GM21515 (cell line): ENCODE measurements around the gene GPRC5D.

Source experiments
- ATAC-seq: cut with Tn5 transposase; IDR thresholded peaks from one replicate; pipeline ENCODE4 v1.9.1; 2021; ENCODE audit not compliant: unreplicated experiment

The GPRC5D gene

GRCh38 chr12:12938541-12938940 is 13.4 kb downstream of the GPRC5D start:
- ATAC-seq = no peak

GRCh38 chr12:12936983-12937491 is 14.9 kb downstream of the GPRC5D start:
- ATAC-seq = no peak

GRCh38 chr12:12934556-12934955 is 17.4 kb downstream of the GPRC5D start:
- no peak for ATAC-seq

GRCh38 chr12:12933742-12934141 is 18.2 kb downstream of the GPRC5D start:
- ATAC-seq = no peak

- ATAC-seq = no peak
These were observed 21.2 kb downstream of the GPRC5D start for GRCh38 chr12:12930633-12931219.

- no peak for ATAC-seq
These were observed 22.3 kb downstream of the GPRC5D start for GRCh38 chr12:12929696-12930095.

- no peak for ATAC-seq
These were observed 24.5 kb downstream of the GPRC5D start for GRCh38 chr12:12927211-12928079.

GRCh38 chr12:12926571-12927071 is 25.3 kb downstream of the GPRC5D start:
- ATAC-seq = no peak

- no peak for ATAC-seq
These were observed 26.6 kb downstream of the GPRC5D start for GRCh38 chr12:12925388-12925787.

GRCh38 chr12:12924169-12924568 is 27.8 kb downstream of the GPRC5D start:
- no peak for ATAC-seq

GRCh38 chr12:12922978-12923377 is 29.0 kb downstream of the GPRC5D start:
- ATAC-seq = no peak

- ATAC-seq = no peak
These were observed 29.8 kb downstream of the GPRC5D start for GRCh38 chr12:12922191-12922616.

GRCh38 chr12:12919666-12920435 is 32.1 kb downstream of the GPRC5D start:
- no peak for ATAC-seq

- no peak for ATAC-seq
These were observed 33.1 kb downstream of the GPRC5D start for GRCh38 chr12:12918781-12919389.

- ATAC-seq = no peak
These were observed 34.5 kb downstream of the GPRC5D start for GRCh38 chr12:12917517-12917916.

- ATAC-seq = peak; percentile 91
These were observed 35.6 kb downstream of the GPRC5D start for GRCh38 chr12:12916135-12916944.

- ATAC-seq = no peak
These were observed 36.3 kb downstream of the GPRC5D start for GRCh38 chr12:12915656-12916055.

- no peak for ATAC-seq
These were observed 39.3 kb downstream of the GPRC5D start for GRCh38 chr12:12912711-12913110.

- no peak for ATAC-seq
These were observed 42.0 kb downstream of the GPRC5D start for GRCh38 chr12:12909995-12910420.
